H1 (cell line): ENCODE results near the gene ACADSB. TPM values are rescaled to one million over a fixed set of nuclear protein-coding genes. Genes with fewer than 3 reads are reported as not detected.

Experiments used
- ATF3 ChIP-seq: IDR thresholded peaks from 2 replicates; pipeline ENCODE4 v1.6.1; 2011; ENCODE audit warnings: low read depth, mild to moderate bottlenecking, low read length; ENCODE audit not compliant: insufficient read depth
- CHD2 ChIP-seq: IDR thresholded peaks from 2 replicates; pipeline ENCODE4 v1.6.1; 2012; ENCODE audit warnings: low read length, improper control_type of control experiment
- EP300 ChIP-seq, 2 experiments: IDR thresholded peaks; 1 replicate in 1 of 2; 2 replicates in 1 of 2; pipeline ENCODE4 v1.6.1; 2011 to 2012; ENCODE audit warnings: low read depth in 2 of 2, low read length in 2 of 2, mild to moderate bottlenecking in 2 of 2, borderline replicate concordance in 1 of 2, inconsistent platforms in 1 of 2, moderate library complexity in 1 of 2
- KDM5A ChIP-seq: fragments of 200-600 bp; IDR thresholded peaks from 2 replicates; pipeline ENCODE4 v1.7.1; 2012; ENCODE audit warnings: mild to moderate bottlenecking, low read length, inconsistent platforms, mixed read lengths
- RAD21 ChIP-seq, 2 experiments: IDR thresholded peaks in 1 of 2; conservative IDR thresholded peaks in 1 of 2; 2 replicates each; pipeline ENCODE4 v1.6.1; 2011; ENCODE audit warnings: low read depth in 2 of 2, low read length in 2 of 2, improper control_type of control experiment in 1 of 2, inconsistent platforms in 1 of 2, mild to moderate bottlenecking in 1 of 2, moderate library complexity in 1 of 2
- RBBP5 ChIP-seq: IDR thresholded peaks from 2 replicates; pipeline ENCODE4 v1.7.1; 2012; ENCODE audit warnings: low read depth, mild to moderate bottlenecking, inconsistent platforms, low read length, moderate library complexity, borderline replicate concordance
- SIN3A ChIP-seq, 2 experiments: IDR thresholded peaks in 1 of 2; conservative IDR thresholded peaks in 1 of 2; 2 replicates each; pipeline ENCODE4 v1.6.1; 2011 to 2012; ENCODE audit warnings: low read length in 2 of 2, improper control_type of control experiment in 1 of 2, low read depth in 1 of 2, mild to moderate bottlenecking in 1 of 2
- USF2 ChIP-seq: IDR thresholded peaks from 2 replicates; pipeline ENCODE4 v1.6.1; 2011; ENCODE audit warnings: low read length, improper control_type of control experiment
- polyA plus RNA-seq, 7 experiments: library from polyadenylated mRNA; depleted of rRNA in 3 of 7; stranded (reverse) in 5 of 7; unstranded in 2 of 7; fragments of >200 nt in 5 of 7; fragments of 200-250 nt in 2 of 7; gene quantifications; 1 replicate in 5 of 7; 2 replicates in 1 of 7; 4 replicates in 1 of 7; pipeline versions ENCODE4 v1.2.1 to v1.2.3, GENCODE V29; 2011 to 2013; ENCODE audit warnings: missing spikeins in 2 of 7, mixed read lengths in 2 of 7
- total RNA-seq: library from RNA; stranded (reverse); fragmentation: NEBNext Ultra II Directional; extraction: Animal tissue kit (Norgen Biotek cat#: 25700); gene quantifications from 2 replicates; pipeline ENCODE4 v1.2.1, GENCODE V29; 2021

The ACADSB gene
- total and polyA plus RNA-seq, 2 of the 8 experiments (the other 6 are each of a cell fraction or from before 2014, with no cell fraction given): 5.6 to 11.2 TPM

DNA sequence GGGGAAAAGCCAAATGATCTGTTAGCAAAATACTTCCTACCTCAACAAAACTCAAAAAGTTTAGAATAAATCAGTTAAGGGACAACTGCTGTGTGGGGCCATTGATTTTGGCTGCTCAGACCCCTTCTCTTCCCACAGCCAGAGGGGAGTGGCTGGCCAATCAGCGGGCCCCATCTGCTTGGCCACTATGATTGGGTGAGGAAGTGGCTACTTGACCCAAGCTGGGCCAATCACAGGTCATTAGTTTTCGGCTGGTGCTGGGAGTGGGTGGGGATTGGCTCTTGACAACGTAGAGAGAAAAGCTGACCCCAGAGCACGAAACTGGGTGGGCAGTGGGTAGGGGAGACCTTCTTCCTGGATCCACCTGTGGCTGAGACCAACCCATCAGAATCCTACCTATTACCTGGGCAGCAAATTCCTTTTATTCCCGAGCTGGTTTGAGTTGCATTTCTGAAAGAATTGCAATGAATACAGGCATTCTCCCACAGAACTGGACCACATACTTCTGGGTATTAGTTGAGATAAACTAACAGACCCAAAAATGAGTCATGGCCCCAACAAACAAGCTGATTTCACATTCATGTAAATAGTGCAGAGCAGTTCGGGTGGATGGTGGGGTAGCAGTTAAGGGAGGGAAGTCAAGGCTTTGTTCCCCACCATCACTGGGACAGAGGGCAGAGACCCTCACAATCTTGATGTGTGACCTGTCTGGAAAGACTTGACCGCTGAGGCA lies 91.4 kb downstream of the ACADSB start (continued):
- TF ChIP-seq SIN3A (conservative IDR thresholded peaks at IDR 0.05 in 1 of 2, IDR thresholded peaks at IDR 0.05 in 1 of 2; ENCODE audit: low read depth in 1 of 2, low read length in 2 of 2) (no peak), RBBP5 (no peak), ATF3 (no peak), CHD2 (no peak), EP300 (IDR thresholded peaks at IDR 0.05; ENCODE audit: borderline replicate concordance in 1 of 2, low read depth in 2 of 2, low read length in 2 of 2) (no peak), KDM5A (no peak), RAD21 (IDR thresholded peaks at IDR 0.05 in 1 of 2, conservative IDR thresholded peaks at IDR 0.05 in 1 of 2; ENCODE audit: low read depth in 2 of 2, low read length in 2 of 2) (no peak), USF2 (no peak)
- TF ChIP-seq, all 59 proteins: peak for 0
